ENCODE measurements around the gene PARVA. TPM values are rescaled to one million over a fixed set of nuclear protein-coding genes. Genes with fewer than 3 reads are reported as not detected.

Gene PARVA
- total RNA-seq, 4 donors from 2014 or later = 64.2 to 85.0 (median 70.5) TPM

DNA sequence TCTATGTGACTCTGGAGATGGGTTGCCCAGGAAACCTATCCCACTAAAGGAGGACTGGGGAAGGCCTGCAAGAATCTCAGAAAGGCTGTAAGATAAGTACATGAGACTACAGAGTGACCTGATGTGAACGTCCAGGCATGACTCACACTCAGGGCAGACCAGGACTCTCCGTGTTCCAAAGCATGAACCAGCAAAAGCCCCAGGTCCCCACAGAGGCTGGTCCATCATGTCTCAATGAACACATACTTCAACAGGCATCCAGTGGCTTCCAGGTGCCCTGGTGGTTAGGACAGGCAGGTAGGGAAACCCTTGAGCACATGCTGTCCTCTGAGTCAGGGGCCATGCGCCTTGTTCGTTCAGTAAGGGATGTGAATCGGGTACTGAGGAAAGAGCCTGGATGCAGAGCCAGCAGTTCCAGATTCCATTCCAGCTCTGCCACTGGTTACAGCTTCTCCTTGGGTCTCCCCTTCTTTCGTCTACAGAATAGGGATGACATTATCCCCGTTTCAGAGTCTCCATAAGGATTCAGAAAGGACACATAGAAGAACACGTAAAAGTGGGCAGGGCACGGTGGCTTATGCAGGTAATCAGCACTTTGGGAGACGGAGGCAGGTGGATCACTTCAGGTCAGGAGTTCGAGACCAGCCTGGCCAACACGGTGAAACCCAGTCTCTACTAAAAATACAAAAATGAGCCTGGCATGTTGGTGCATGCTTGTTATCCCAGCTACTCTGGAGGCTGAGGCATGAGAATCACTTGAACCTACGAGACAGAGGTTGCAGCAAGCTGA is 167.8 kb downstream of the PARVA start:
- DNase-seq (ENCODE audit: low spot score in 2 of 2) = no peak
- no peak overlapping the region for H3K4me3 ChIP-seq
- 90 to 91% methylated on average over 13 of the region's 13 CpGs for WGBS, 2 donors
- TF ChIP-seq POLR2A (IDR thresholded peaks at IDR 0.05) = no peak
- no peak for TF ChIP-seq CTCF (IDR thresholded peaks at IDR 0.05)
- TF ChIP-seq EP300 (IDR thresholded peaks at IDR 0.05) = no peak
- H3K9me3 ChIP-seq = no peaks in the 10 kb centered on the region
- H3K27ac ChIP-seq = no peak overlapping the region
- no peaks in the 10 kb centered on the region for H3K27me3 ChIP-seq
- H3K4me1 ChIP-seq = peaks cover 0 to 21% (median 16%) of the 10 kb centered on the region in 4 donors
- H3K36me3 ChIP-seq = no peaks in the 10 kb centered on the region

- Histone ChIP-seq H3K27ac (no peak overlapping the region), H3K4me1 (peaks cover 0 to 12% (median 8%) of the 10 kb centered on the region in 4 donors), H3K27me3 (no peaks in the 10 kb centered on the region), H3K9me3 (no peaks in the 10 kb centered on the region), H3K36me3 (no peaks in the 10 kb centered on the region), H3K4me3 (no peak overlapping the region)
- TF ChIP-seq EP300 (IDR thresholded peaks at IDR 0.05) (no peak), CTCF (IDR thresholded peaks at IDR 0.05) (no peak), POLR2A (IDR thresholded peaks at IDR 0.05) (no peak)
- DNase-seq (ENCODE audit: low spot score in 2 of 2) = no peak
- WGBS, 2 donors = 94% methylated on average over 8 of the region's 8 CpGs
These were observed 168.8 kb downstream of the PARVA start for GRCh38 chr11:12546122-12546521.

GRCh38 chr11:12546660-12547059 is 169.3 kb downstream of the PARVA start:
- 90 to 95% methylated on average over 5 of the region's 5 CpGs for WGBS, 2 donors
- Histone ChIP-seq H3K4me3 (no peak overlapping the region), H3K27ac (no peak overlapping the region), H3K36me3 (no peaks in the 10 kb centered on the region), H3K27me3 (no peaks in the 10 kb centered on the region), H3K4me1 (peaks cover 0 to 6% (median 3%) of the 10 kb centered on the region in 4 donors), H3K9me3 (no peaks in the 10 kb centered on the region)
- DNase-seq (ENCODE audit: low spot score in 2 of 2) = no peak
- TF ChIP-seq EP300 (IDR thresholded peaks at IDR 0.05) = no peak
- TF ChIP-seq CTCF (IDR thresholded peaks at IDR 0.05) = no peak
- TF ChIP-seq POLR2A (IDR thresholded peaks at IDR 0.05) = no peak

DNA sequence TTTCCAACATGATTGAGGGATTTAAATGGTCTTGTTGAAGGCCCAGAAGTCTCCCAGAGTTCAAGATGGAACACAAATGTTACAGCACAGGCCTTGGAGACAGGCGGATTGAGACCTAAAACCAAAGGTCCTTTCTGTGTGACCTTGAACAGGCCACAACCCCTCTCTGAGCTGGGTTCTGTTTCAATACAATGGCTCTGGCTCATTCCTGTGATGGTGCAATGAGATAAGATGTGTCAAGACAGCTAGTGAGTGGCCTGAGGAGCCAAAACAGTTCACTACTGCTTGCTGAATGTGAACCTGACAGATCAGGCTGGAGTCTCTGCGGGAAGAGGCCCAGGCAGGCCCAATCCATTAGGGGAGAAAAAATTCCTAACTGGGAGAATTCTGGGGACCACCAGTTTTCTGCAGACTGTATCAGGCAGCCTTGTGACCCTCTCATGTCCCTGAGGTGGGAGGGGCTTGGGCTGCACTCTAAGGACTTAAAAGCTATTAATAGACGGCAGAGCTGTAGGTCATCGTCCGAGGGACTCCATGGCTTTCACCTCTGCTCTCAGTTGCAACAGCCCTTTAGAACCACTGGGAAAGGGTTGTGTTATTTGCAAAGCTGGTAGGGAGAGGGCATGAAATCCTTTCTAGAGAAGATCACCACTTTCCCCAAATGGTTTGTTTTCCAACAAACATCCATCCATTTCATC is 170.7 kb downstream of the PARVA start:
- Histone ChIP-seq H3K9me3 (no peaks in the 10 kb centered on the region), H3K27me3 (no peaks in the 10 kb centered on the region), H3K4me3 (no peak overlapping the region), H3K27ac (peak overlapping the region in 1 of 4 donors; percentile 32), H3K36me3 (no peaks in the 10 kb centered on the region), H3K4me1 (peaks cover 0 to 8% (median 3%) of the 10 kb centered on the region in 4 donors)
- WGBS, 2 donors = 49 to 63% methylated on average over 5 of the region's 5 CpGs
- TF ChIP-seq POLR2A (IDR thresholded peaks at IDR 0.05) = no peak
- no peak for TF ChIP-seq CTCF (IDR thresholded peaks at IDR 0.05)
- no peak for TF ChIP-seq EP300 (IDR thresholded peaks at IDR 0.05)
- no peak for DNase-seq (ENCODE audit: low spot score in 2 of 2)

DNA sequence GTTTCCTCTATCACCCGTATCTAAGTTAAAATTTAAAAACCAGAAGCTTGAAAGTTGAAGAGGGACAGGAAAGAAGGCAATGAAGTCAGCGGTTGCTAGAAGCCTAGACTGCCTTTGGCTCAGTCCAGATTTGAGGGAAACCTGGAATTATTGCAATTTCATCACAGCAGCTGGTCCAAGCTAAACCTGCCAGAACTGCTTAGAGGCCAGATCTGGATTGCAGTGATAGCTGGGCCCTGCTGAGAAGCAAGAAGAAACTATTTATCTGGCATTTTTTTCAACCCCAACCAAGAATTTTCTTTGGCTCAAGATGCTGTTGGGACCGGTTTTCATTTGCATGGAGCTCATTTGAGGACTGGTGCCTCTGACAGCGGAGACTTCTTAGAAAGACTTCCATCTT is 175.3 kb downstream of the PARVA start:
- Histone ChIP-seq H3K4me3 (no peak overlapping the region), H3K27ac (no peak overlapping the region), H3K36me3 (no peaks in the 10 kb centered on the region), H3K27me3 (no peaks in the 10 kb centered on the region), H3K4me1 (peaks cover 0 to 38% (median 18%) of the 10 kb centered on the region in 4 donors), H3K9me3 (no peaks in the 10 kb centered on the region)
- DNase-seq (ENCODE audit: low spot score in 2 of 2) = peak in 1 of 2 donors; percentile 50
- 48 to 62% methylated on average over 4 of the region's 4 CpGs for WGBS, 2 donors
- TF ChIP-seq POLR2A (IDR thresholded peaks at IDR 0.05) (no peak), EP300 (IDR thresholded peaks at IDR 0.05) (peak in 1 of 2 donors; percentile 78)
